ENCODE measurements around the gene FRMD1.

FRMD1 gene

DNA sequence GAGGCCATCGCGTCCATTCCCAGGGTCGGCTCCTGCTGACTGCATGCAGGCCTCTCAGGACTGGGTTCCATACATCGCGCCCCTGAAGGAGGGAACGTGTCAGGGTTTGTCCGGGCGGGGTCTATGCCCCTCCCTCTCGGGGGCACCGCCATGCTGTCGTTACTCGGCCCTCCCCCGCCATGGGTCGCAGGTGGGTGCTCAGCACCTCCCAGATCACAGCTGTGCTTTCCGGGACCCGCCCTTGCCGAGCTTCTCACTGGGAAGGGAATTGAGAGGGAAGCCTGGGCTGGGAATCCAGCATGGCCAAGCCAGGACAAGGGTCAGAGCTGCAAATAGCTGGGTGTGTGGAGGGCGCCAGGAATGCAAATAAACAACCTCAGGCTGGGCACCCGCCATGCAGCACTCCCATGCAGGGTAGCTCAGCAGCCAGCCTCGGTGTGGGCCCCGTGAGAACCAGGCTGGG lies at the start of gene FRMD1:
Gene FRMD1, minus strand, starts transcription at position 270 of the 463 bp plus-strand sequence. Its CDS starts 118 bp downstream, at position 152.
- DNase-seq, result no peak

- DNase-seq, result no peak
Measured at GRCh38 chr6:168128006-168128630, 49.1 kb upstream of the FRMD1 start.

DNA sequence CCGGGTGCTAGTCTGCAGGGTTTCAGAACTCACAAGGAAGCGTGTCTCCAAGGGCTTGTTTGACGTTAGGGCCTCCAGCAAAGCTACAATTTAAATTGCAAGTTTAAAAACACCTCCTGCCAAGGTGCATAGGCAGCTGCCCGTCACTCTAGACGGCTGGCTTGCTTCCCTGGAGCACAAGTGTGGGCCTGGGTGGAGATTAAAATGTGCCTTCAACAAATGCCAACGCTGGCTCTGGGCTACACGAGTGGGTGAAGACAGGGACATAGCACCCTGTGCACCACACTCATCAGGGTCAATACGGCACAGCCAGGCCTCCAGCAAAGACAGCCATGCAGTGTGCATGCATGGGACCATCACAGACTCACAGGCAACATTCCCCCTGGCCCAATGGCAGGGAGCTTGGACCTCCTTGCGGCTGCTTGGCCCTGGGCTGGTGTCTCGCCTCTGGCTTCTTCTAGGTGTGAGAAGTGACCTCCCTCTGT lies 48.4 kb upstream of the FRMD1 start:
- DNase-seq, result no peak

- DNase-seq, result no peak
Measured at GRCh38 chr6:168126566-168127383, 47.8 kb upstream of the FRMD1 start.

DNA sequence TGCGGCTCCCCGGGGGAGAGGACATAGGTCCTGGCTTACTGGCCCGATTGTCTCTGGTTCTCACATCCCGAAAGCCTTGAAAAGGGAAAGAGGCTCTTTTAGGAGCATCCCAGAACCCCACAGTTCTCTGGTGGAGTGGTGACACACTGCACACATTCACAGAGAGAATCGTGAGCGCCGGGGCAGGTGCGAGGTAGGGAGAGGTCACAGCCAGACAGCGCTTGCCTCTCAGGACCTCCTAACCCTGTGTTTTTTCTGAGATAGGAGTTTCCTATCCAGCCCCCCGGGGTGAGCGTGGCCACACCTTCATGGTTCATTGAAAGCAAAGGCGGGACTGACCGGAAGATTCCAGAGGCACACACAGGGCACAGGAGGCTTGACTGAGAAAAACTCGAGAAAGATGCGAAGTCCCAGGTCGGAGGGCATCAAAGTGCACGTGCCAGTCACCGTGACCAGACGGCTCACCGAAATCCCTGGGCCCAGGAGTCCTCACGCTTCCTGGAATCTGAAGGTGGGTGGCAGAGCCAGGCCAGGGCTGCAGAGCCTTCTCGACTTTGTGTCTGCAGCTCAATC lies 46.5 kb upstream of the FRMD1 start:
- no peak for DNase-seq

- no peak for DNase-seq
Measured at GRCh38 chr6:168124921-168125320, 45.9 kb upstream of the FRMD1 start.

DNA sequence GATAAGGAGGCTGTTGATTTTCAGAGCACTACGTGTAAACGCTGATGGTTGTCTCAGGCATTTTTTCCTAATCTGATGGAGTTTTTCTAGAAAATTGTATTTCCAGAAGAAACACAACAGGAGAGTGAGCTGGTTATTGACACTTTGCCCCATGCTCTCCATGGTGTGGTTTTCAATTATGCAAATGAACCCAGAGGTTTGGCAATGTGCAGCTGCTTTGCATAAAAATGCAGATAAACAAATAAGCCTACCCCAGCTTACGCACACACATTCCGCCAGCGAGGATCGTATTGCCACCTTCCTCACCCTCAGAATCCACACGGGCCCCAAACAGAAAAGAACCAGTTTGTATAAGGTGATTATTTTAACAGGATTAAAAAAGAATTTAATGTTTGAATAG lies 45.1 kb upstream of the FRMD1 start:
- no peak for DNase-seq

- no peak for DNase-seq
Measured at GRCh38 chr6:168123165-168123911, 44.3 kb upstream of the FRMD1 start.

GRCh38 chr6:168122521-168122920 lies 43.5 kb upstream of the FRMD1 start:
- no peak for DNase-seq

GRCh38 chr6:168122011-168122410 lies 43.0 kb upstream of the FRMD1 start:
- no peak for DNase-seq

GRCh38 chr6:168121303-168121665 lies 42.3 kb upstream of the FRMD1 start:
- DNase-seq, result no peak

GRCh38 chr6:168120390-168121302 lies 41.6 kb upstream of the FRMD1 start:
- DNase-seq, result no peak

DNA sequence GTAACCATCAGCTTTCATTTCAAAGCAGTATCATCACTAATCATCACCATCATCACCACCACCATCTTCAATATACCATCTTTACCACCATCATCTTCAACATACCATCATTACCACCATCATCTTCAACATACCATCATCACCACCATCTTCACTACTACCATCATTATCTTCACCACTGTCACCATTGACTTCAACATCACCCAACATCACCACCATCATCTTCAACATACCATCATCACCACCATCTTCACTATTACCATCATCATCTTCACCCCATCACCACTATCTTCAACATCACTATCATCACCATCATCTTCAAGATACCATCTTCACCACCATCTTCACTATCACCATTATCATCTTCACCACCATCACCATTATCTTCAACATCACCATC lies 40.5 kb upstream of the FRMD1 start:
- no peak for DNase-seq

DNA sequence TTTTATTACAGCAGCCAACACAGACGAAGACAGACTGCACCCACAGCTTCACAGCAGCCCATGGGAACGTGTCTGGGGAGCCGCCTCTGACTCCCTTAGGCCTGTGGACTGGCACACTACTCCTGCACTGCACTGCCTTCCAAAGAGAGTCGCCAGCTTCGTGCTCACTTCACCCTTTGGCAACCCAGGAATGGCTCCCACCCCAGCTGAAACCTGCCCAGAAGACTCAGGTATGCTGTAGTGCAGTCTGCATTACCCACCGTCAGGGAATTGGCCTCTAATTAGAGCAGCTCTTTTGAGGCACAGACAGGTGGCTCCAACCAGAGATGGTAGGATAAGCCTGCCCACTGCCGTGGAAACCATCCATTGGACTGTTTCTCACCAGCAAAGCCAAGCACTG lies 39.9 kb upstream of the FRMD1 start:
- DNase-seq, result no peak

DNA sequence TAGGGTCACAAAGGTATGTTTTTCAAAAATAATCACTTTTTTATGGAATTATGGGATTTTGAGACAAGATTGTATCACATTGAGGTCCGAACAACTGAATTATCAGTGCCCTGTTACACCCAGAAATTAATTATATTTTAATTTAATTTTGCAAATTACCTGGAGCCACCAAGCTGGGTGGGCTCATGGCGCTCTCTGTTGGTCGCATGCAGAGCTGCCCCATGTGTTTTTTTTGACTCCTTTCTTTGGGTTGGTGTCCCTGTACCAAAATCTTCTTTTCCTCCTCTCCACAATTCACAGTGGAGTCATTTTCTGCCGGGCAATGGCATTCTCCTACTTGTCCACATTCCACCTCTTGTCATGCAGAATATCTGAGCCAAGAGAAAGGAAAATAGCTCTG lies 38.9 kb upstream of the FRMD1 start:
- no peak for DNase-seq

DNA sequence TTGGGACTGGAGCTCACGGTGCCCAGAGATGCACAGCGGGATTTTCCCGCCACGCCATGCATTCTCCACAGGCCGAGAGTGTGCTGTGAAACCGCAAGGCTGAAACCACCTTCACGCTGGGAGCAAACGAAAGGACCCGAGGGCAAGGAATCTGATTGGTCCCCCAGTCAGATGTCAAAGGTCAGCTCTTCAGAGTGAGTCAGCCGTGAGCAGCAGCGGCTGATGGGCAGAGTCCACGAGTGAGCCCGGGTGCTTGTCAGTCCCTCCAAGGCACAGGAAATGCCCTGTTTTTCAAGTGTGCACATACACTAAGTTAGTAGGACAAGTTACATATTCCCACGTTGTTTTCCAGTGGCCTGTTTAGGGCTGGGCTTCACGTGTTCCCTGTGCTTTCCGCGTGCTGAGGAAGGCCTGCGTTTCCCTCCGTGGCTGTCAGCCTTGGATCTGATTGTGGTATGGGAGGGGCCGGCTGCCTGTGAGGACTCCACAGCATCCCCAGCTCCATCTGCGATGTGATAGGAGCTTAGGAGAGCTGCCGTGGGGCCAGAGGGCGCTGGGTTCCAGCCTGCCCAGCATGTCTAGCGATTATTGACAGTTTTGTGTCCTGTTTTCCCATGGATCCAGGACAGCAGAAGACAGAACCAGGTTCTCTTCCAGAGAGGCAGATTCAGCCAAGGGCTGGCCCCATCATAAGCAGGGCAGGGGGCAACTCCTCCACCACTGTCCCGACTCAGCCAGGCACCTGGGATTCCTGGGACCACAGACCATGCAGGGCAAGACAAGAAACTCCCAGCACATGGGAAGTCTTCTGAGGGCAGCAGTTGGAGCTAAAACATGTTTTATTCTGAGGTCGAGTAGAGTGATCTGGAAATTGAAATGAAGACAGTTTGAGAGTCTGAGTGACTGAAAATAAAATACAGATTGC lies 38.2 kb upstream of the FRMD1 start:
- no peak for DNase-seq

DNA sequence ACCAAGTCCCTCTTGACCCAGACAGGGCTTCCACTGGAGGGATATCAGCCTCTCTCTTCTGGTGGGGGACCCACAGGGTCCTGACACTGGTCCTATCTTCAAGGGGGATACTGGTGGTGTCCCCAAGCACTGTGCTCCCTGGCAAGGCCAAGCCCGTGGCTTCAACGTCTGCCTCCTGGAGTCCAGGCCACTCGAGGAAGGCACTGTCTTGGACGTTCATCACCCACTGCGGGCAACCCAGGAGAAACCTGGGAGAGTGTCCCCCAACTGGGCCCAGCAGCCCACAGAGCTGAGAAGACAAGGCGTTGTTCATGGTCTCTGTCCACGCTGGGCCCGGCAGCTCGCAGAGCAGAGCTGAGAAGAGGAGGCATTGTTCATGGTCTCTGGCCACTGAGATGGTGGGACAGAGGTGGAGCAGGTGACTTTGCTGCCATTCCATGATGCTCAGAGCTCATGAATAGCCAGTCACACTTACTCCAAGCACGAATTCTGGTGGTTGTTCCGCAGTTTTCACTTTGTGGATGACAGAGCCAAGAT lies 37.5 kb upstream of the FRMD1 start:
- no peak for DNase-seq

GRCh38 chr6:168115748-168116437 lies 36.9 kb upstream of the FRMD1 start:
- no peak for DNase-seq

GRCh38 chr6:168113226-168113625 lies 34.2 kb upstream of the FRMD1 start:
- no peak for DNase-seq

DNA sequence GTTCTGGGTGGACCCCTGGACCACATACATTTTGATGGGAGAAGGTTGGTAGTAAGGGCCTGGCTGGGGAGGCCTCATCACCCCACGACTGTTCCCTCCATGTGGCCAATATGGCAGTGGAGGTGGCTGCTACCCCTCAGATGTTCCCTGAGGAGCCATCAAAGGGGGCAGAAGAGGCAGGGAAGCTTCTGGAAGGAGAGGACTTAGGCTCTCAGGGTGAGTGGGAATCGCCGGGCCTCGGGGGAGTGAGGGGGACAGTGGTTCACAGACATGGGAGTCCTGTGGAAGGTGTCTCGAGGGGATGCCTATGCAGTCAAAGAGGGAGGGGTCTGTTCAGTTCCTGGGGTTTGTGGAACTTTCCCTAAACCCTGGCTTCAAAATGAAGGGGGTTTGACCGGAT lies 32.9 kb upstream of the FRMD1 start:
- no peak for DNase-seq
